Hepatocyte (in vitro differentiated cells): ENCODE results near the gene BARHL1.

Experiments used
- CTCF ChIP-seq: fragments of 200-600 bp; sonication (generic); IDR thresholded peaks from 2 replicates; pipeline ENCODE4 v1.5.1; 2016; ENCODE audit warnings: antibody characterized with exemption, mild to moderate bottlenecking; ENCODE audit not compliant: poor library complexity
- EZH2 ChIP-seq: fragments of 200-600 bp; sonication (generic); IDR thresholded peaks from 2 replicates; pipeline ENCODE4 v1.6.1; 2016; ENCODE audit warnings: antibody characterized with exemption, mild to moderate bottlenecking, borderline replicate concordance
- EZH2phosphoT487 ChIP-seq: fragments of 200-600 bp; sonication (generic); IDR thresholded peaks from one replicate; pipeline ENCODE4 v1.6.1; 2018; ENCODE audit warnings: antibody characterized with exemption, mild to moderate bottlenecking, low read depth, moderate library complexity; ENCODE audit not compliant: unreplicated experiment, severe bottlenecking

GRCh38 chr9:132609829-132610228 lies 27.4 kb downstream of the BARHL1 start:
- TF ChIP-seq EZH2, result no peak
- TF ChIP-seq CTCF, result no peak
- no peak for TF ChIP-seq EZH2phosphoT487
